DMS53 treated with DMSO at 0.1 percent for 48 hours (cell line): Measurements from ENCODE around the gene TBATA.

Experiments used
- DNase-seq: peaks from one replicate; lab custom pipeline; 2025; ENCODE audit not compliant: unreplicated experiment; lab: John Stamatoyannopoulos, UW

The TBATA gene

DNA sequence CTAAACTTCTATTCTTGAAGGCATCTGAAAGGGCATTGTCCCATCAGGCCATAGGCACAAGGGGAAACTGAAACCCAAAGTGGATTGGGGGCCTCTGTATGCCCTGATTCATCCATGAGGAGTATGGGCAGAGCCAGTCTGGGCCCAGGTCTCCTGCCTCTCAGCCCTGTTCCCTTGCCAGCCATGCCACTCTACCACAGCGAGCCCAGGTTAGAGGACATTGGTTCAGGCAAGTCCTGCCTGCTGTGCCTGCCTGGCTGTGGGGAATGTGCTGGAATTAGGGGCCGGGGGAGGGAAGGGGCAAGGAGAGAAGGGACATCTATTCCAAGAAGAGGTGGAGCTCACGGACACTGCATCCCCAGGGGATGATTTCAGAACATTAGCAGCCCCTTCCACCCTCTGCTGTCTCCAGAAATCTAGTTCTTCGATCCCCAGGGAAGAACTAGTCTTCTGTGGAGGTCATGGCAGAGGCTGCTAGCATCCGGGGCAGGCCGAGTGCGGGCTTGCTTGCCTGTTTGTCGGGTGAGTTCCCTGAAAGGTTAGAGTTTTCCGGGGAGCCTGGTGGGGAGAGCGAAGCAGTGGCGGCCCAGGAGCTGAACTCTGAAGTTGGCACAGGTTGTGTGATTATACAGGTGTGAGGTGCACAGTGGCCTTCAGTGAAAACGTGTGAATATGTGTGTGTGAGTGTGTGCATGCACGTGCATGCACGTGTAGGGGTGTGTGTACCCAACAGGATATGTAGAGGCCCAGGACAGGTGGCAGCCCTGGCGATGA, 37.8 kb downstream of the TBATA start:
- no peak for DNase-seq

DNA sequence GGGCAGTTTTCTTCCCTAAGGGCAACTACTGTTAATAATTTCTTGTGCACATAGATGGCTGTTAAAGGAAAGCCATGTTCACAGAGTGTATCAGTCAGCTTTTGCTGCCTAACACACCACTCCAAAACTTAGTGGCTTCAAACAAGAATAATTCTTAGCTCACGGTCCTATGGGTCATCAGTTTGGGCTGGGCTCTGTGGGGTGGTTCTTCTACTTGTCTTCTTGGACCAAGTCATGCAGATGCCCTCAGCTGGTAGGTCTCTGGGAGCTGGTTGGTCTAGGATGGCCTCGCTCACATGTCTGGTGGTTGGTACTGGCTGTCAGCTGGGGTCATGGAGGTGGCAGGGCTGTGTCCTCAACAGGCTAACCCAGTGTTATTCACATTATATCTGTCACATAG, 39.6 kb downstream of the TBATA start:
- DNase-seq: no peak

DNA sequence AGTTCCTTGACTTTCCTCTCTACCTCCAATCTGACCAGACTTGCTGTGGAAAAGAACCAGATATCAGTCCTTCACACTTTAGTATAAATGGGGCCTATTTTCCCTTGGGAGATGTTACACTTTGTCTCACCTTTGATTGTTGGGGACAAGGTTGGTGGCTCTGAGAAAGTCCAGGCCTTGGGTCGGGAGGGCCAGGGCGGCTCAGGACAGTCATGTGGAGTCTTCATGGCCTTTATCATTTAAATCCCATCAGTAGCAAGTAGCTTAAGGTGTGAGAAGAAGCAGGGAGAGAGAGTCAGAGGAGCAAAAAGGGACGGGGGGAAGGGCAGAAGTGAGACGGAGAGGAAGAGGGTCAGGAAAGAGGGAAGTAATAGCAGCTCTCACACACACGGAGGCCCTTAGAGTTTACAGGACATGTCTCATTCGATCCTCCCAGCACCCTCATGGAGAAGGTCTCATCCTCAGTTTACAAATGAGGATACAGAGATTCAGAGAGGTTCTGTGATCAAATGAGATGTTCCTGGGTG, 40.5 kb downstream of the TBATA start:
- no peak for DNase-seq

DNA sequence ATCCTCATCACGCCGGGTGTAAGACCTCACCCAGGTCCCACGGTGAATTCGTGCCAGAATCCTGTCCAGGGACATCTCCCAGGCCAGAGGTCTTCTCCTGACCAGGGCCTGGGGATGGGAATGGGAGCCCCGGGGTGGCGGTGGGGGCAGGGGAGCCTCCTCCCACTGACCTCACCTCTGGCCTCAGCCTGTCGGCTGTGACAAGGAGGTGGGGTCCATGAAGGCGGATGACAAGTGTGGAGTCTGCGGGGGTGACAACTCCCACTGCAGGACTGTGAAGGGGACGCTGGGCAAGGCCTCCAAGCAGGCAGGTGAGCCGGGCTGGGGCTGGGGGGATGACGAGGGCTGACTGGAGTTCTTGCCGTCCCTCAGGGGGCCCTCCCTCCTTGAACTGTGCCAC, 41.3 kb downstream of the TBATA start:
- DNase-seq: no peak

DNA sequence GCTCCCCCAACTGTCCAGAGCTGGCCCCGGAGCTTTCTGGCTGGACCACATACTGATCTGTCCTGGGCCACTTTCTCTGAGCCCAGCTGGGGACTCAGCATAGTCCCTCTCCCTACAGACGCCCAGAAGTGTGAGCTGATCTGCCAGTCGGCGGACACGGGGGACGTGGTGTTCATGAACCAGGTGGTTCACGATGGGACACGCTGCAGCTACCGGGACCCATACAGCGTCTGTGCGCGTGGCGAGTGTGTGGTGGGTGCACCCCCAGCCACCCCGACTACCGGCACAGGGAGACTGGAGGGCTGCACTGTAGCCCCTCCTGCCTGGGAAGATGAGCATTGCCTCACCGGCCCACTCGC, 41.8 kb downstream of the TBATA start:
- DNase-seq: no peak

DNA sequence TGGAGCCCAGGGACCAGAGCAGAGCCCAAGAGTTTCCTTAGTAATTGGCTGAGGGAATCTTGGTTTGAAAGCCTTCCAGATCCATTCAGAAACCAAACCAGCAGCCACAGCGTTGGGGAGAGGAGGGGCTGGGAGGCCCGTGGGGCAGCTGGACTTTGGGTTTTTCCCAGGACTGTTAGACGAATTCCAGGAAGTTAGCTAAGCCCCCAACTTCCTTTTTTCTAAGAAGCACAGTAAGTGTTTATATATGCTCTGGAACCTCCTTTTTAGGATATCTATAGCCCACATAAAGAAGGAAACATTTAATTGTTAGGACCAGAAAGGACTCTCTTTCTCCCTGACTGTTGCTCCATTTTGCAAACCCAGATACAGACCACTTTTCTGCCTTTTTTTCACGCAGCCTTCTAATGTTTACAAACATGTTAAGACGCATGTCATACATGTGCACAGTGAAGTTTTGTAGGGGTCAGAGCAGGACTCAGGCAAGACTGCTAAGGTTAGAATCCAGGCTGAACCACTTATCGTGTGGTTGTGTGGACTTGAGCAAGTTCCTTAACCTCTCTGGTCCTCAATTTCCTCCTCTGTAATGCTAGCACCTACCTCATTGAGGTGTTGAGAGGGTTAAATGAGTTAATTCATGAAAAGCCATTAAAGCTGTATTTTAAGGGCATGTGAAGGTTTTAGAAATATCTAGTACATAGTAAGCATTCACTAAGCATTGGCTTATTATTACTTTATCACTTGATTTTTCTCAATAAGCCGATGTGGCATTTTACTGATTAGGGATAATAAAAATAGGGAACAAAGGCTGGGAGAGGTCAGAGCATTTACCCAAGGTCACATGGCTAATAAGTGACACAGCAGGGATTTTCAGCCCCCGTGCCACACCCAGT, 42.4 kb downstream of the TBATA start:
- no peak for DNase-seq

DNA sequence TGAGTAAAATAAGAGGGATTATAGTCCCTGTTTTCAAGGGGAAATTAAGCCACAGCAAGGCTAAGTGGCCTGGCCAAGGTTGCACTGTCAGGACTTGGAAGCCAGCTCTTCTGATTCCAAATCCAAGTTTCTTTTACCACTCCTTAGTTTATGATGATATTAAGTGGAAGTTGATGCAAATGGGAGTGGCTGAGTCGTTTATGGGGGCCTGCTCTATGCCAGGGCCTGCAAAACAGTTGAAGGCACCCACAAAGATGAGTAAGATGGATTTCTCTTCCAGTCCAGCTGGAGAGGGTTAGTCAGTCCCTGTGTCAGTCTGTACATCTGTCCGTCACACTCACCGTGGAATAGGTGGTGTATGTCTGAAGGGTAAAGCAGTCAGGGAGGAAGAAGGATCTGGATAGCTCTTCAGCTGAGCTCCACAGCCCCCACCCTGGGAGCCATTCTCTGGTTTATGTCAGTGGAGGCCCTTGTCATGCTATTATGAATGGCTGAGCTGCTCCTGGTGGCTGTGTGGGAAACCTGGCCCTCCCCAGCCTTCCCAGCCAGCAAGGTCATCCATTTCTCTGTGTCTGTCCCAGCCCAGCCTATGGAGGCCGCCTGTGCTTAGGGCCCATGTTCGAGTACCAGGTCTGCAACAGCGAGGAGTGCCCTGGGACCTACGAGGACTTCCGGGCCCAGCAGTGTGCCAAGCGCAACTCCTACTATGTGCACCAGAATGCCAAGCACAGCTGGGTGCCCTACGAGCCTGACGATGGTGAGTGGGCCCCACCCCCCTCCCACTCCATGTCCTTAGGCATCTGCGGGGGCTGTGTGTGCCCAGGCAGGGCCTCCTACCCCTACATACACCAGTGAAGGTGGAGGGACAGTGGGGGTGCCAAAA, 44.5 kb downstream of the TBATA start:
- DNase-seq: no peak

DNA sequence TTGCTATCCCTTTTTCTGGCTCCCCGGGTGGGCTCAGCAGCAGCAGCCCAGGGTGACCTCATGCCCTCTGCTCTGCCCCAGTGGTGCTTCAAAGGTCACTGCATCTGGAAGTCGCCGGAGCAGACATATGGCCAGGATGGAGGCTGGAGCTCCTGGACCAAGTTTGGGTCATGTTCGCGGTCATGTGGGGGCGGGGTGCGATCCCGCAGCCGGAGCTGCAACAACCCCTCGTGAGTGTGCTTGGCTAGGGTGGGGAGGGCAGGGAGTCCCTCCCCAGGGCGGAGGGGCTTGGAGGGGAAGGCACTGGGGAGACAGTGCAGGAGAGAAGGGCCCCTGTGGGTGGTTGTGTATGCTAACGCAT, 46.4 kb downstream of the TBATA start:
- DNase-seq: no peak

DNA sequence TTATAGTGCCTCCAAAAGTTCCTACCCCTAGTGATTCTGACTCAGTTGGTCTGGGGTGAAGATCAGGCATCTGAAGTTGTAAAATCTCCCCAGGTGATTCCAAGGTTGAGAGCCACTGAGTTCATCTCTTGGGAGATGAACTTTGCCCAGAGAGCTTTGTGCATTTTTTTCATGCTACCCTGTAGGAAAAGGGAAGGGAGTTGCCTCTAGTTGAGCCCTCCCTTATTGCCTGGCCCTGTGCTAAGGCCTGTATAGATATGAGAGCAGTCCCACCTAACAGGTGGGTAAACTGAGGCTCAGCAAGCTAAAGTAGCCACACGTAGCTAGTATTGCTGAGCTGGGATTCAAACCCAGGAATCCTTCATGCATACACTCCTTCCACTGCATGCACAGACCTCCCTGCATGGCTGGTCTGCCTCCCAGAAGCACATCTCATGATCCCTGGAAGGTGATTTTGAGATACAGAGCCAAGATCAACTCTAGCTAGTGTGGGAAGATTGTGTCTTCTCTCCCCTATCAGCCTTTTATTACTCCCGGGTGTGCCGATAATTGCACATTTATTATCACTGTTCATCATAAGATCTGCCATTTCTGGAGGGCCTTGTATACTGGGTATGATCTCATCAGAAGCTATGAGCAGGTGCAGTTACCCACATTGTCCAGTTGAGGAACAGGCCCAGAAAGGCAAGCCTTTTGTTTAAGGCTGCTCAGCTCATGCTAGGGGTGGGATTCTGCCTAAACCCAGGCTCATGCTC, 47.0 kb downstream of the TBATA start:
- DNase-seq: no peak

DNA sequence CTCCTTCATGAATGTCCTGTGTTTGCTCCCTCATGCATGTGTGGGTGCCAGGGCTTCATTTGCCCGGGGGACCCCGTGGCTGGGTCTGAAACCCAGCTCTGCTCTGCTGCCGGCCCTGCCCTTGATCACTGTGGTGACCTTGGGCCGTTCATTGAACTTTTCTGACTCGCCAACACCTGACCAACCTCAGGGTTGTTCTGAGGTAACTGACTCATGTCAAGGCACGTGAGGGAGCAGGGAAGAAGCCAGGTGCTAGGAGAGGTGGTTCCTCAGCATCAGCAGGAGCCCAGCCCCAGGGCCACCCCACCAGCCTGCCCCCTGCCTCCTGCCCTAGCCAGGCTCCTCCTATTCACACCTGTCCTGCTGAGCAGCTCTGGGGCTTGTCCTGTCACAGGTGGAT, 47.9 kb downstream of the TBATA start:
- DNase-seq: no peak

DNA sequence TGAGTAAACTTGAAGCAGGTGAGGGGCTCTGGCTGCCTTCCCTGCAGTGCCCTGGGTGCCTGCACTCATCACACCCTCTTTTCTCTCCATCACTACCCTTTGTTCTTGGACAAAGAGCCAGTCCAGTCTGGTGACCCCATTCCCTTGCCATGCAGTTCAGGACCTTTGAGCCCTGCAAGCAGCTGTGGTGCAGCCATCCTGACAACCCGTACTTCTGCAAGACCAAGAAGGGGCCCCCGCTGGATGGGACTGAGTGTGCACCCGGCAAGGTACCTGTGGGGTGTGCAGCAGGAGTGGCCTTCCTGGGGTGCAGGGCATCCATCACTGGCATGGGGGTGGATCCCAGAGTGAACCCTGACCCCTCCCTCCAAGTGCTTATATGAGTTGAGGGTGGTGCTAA, 48.7 kb downstream of the TBATA start:
- DNase-seq: no peak

DNA sequence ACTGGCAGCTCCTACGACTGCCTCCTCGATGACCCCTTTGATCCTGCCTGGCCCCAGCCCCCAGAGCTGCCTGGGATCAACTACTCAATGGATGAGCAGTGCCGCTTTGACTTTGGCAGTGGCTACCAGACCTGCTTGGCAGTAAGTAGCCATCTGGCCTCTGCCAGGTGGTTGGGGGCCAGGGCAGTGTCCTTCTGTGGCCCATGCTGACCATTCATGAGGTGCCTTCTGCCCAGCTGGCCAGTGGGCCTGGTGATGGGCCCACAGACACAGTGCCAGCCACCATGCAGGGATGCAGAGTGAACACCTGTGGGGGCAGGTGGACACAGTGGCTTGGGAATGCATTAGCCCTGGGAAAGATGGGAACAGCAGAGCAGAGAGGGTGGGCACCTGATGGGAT, 50.0 kb downstream of the TBATA start:
- no peak for DNase-seq

DNA sequence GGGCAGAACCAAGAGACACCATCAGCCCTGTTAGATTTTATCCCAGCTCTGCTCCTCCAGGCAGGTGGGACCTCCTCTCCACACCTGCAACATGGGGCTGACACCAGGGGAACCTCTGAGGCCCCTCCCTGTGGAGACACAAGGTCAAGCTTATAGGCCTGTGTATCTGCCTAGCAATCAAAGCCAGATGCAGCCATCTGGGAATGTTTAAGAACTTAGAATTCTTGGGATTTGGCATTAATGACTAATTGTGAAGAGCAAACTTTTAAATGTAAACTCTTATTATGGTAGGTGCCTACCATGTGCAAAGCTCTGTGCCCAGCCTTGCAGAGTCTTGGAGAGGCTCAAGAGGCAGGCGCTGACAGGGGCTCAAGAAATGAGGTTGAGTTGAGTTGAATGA, 52.1 kb downstream of the TBATA start:
- DNase-seq: no peak

DNA sequence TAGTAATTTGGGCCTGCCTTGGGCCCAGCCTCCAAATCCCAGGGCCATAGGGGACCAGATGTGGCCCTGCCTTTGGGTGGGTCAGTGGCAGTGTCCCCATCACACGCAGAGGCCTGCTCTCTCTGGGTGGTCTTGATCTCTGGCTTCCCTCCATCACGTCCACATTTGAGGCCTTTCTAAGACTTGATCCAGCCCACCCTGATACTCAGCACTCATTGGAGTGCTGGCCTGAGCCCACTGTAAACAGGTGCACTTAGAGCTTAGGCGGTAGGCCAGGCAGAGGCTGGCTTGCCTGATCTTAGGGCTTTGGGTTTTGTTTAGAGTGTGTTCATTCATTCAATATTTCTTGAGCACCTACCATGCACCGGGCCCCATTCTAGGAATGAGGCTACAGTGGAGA, 52.6 kb downstream of the TBATA start:
- no peak for DNase-seq

DNA sequence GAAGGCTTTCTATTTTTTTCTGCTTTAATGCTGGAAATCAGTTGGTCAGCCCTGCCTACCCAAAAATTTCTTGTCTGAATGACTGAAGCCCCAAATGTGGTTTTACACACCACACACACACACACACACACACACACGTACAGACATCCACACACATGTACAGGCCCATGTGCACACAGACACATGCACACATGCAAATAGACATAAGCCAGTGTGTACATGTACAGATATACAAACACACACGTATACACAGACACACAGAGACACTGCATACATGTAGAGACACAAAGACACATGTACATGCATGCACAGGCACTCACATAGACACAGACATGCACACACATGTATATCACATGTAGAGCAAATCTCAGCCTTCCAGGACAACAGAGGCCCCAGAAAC, 54.2 kb downstream of the TBATA start:
- no peak for DNase-seq

DNA sequence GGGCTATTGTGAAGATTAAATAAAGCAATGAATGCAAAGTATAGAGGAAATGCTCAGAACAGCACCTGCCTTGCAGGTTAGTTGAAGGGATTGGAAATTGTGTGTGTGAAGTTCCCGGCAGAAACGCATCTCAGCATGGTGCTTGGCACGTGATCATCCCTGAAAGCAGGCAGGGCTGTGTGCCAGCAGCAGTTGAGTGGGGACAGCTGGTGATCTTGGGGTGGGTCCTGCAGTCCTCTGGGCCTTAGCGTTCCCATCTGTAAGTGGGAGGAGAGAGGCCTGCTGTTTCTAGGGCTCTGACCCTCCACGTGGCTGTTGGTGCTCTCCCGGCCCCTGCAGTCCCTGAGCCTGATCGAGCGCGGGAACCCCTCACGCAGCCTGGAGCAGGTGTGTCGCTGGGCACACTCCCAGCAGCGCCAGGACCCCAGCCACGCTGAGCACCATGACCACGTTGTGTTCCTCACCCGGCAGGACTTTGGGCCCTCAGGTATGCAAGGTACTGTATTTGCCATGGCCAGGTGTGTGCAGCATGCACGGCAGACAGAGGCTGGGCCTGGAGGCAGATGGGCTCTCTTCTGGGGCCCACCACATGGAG, 55.3 kb downstream of the TBATA start:
- DNase-seq: peak; percentile 35

DNA sequence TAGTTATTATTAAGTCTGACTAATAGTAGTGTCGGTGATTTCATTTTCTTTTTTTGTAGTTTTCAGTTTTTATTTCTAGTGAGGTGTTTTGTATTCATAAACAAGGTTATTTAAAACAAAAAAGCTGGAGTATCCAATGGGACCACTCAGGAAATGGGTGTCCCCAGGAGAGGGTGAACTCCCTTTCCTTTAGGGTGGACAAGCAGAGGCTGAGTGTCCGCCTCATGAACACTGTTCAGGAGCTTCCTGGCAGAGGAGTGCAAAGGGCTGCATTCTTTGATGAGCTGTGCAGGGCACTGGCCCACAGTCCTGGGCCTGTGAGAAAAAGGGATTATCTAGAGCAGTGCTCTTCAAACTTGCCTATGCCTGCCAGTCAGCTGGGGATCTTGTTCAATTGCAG, 56.8 kb downstream of the TBATA start:
- no peak for DNase-seq

DNA sequence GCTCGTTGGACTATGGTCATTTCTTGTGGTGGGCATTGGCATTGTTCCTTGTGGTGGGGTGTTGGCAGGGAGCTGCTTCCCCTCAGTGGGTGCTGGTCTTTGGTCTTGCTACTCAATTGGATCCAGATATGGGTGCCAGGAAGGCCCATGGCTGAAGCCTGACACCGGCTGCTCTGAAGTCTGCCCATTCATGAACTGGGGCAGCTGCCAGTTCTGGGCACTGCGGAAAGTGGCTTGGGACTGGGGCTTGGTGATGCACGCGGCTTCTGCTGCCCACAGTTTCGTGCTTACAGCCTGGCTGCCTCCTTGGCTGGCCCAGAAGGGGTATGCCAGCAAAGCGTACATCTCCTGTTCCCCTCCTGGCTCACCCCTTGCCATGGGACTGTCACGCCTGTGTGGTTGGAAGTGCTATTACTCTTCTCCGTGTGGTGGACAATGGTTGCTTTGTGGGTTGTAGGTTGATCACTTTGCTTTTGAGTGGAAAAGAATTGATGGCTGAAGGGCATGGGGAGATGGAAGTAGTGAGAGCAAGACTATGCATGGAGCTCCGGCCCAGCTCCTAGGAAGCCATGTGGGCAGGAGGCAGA, 58.2 kb downstream of the TBATA start:
- no peak for DNase-seq

DNA sequence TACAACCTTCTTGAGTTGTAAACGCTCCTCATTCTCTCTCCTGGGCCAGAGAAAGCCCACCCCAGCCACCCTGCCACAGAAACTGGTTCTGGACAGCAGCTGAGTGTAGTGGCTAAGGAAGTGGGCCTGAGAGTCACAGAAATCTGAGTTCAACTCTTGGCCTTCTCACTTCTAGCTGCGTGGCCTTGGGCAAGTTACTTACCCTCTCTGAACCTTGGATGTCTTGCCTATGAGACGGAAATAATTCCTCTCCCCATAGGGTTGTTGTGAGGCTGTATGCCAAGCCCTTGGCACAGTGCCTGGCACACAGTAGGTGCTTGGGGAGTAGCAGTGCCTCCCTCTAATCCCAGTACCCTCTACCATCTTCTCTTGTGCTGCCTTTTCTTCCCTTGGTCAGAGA, 61.4 kb downstream of the TBATA start:
- DNase-seq: no peak
